Fibroblast of lung (primary cell): ENCODE results near the gene IQSEC3. TPM values are rescaled to one million over a fixed set of nuclear protein-coding genes. Genes with fewer than 3 reads are reported as not detected.
"Not testable (repeated sequence)": the region's sequence is repeated elsewhere in the genome, so short reads cannot be mapped to it uniquely, and the experiment has no call there.

ENCODE experiments used
- DNase-seq, 2 donors: peaks; one replicate each; pipeline versions ENCODE4 v3.0.0 to v3.0.0-alpha.2; 2010; ENCODE audit warnings: low read depth in 2 of 2
- H2AFZ ChIP-seq: 2 replicates; pipeline ENCODE4 v1.5.1; 2012; ENCODE audit warnings: low read length, control low read depth, inconsistent platforms
- H3K27ac ChIP-seq: 2 replicates; pipeline ENCODE4 v1.5.1; 2011; ENCODE audit warnings: low read length, control low read depth; ENCODE audit not compliant: insufficient read depth
- H3K27me3 ChIP-seq: 2 replicates; pipeline ENCODE4 v1.5.1; 2011; ENCODE audit warnings: mild to moderate bottlenecking, low read length; ENCODE audit not compliant: control insufficient read depth, insufficient read depth
- H3K36me3 ChIP-seq: 2 replicates; pipeline ENCODE4 v1.5.1; 2011; ENCODE audit warnings: low read length; ENCODE audit not compliant: control insufficient read depth, insufficient read depth
- H3K4me1 ChIP-seq: 2 replicates; pipeline ENCODE4 v1.5.1; 2011; ENCODE audit warnings: low read length; ENCODE audit not compliant: control insufficient read depth, insufficient read depth; ENCODE audit errors: extremely low read depth
- H3K4me2 ChIP-seq: 2 replicates; pipeline ENCODE4 v1.5.1; 2011; ENCODE audit warnings: low read length, control low read depth; ENCODE audit not compliant: insufficient read depth; ENCODE audit errors: extremely low read depth
- H3K4me3 ChIP-seq, 4 experiments: fragments of 200-600 bp in 1 of 4; sonication (generic) in 1 of 4; replicated peaks in 1 of 4; 2 replicates each; pipeline ENCODE4 v1.5.1; 2011 to 2016; ENCODE audit warnings: low read length in 4 of 4, low read depth in 3 of 4, mild to moderate bottlenecking in 3 of 4, control low read depth in 2 of 4, inconsistent platforms in 1 of 4, mixed read lengths in 1 of 4; ENCODE audit not compliant: insufficient read depth in 1 of 4; ENCODE audit errors: control extremely low read depth in 1 of 4
- H3K79me2 ChIP-seq: 2 replicates; pipeline ENCODE4 v1.5.1; 2012; ENCODE audit warnings: mild to moderate bottlenecking, low read length, inconsistent platforms; ENCODE audit not compliant: control insufficient read depth, insufficient read depth
- H3K9ac ChIP-seq: 2 replicates; pipeline ENCODE4 v1.5.1; 2011; ENCODE audit warnings: mild to moderate bottlenecking, low read length, control low read depth; ENCODE audit not compliant: insufficient read depth
- H3K9me3 ChIP-seq: 2 replicates; pipeline ENCODE4 v1.5.1; 2012; ENCODE audit warnings: low read depth, low read length; ENCODE audit not compliant: control insufficient read depth, insufficient read depth
- H4K20me1 ChIP-seq: 2 replicates; pipeline ENCODE4 v1.5.1; 2011; ENCODE audit warnings: low read length; ENCODE audit not compliant: control insufficient read depth, insufficient read depth; ENCODE audit errors: extremely low read depth
- CTCF ChIP-seq, 2 donors: IDR thresholded peaks in 1 of 2; conservative IDR thresholded peaks in 1 of 2; 1 replicate in 1 of 2; 2 replicates in 1 of 2; pipeline ENCODE4 v1.5.1; 2011 to 2012; ENCODE audit warnings: low read length in 2 of 2, control low read depth in 1 of 2, inconsistent platforms in 1 of 2, low read depth in 1 of 2, mild to moderate bottlenecking in 1 of 2
- EZH2 ChIP-seq: IDR thresholded peaks from 2 replicates; pipeline ENCODE4 v1.5.1; 2012; ENCODE audit warnings: low read length, control low read depth, mild to moderate bottlenecking; ENCODE audit errors: missing control alignments
- polyA plus RNA-seq, 2 donors: library from polyadenylated mRNA; depleted of rRNA in 1 of 2; stranded (reverse) in 1 of 2; unstranded in 1 of 2; fragments of >200 nt; gene quantifications; 2 replicates each; pipeline ENCODE4 v1.2.1, GENCODE V29; 2011 to 2012; ENCODE audit warnings: missing spikeins in 1 of 2
- total RNA-seq: library from RNA; depleted of rRNA; stranded (reverse); fragments of >200 nt; gene quantifications from 2 replicates; pipeline ENCODE4 v1.2.1, GENCODE V29; 2014

IQSEC3 gene
- total and polyA plus RNA-seq, 2 donors (not counting 1 experiment from before 2014, with no cell fraction given) = 0.14 to 1.3 TPM

DNA sequence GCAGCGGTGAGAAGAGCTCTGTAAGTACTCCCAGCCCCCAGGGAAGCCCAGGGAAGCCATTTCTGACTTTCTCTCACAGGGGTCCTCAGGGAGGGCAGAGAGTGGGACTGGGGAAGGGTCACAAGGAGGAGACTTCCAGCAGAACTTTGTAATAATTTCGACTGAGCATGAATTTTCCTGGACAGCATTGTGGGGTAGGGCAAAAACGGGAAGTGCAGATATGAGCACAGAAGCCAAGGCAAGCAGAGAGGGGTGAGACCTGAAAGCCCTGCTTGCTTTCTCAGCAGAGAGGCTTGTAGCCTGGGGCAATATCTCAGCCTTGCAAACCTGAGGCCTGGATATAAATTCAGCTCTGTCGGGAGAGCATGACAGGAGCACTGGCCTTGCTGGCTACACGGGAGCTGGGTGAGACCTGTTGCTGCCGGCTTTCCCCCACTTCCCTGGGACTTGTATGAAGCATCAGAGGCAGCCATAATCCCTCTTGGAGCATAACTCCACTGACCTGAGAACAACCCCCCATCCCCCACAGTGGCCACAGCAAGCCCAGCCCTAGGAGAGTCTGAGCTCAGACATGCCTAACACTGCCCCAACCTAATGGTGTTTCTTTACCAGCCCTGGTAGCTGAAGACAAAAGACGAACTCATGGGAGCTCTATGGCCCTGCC lies 9.8 kb upstream of the IQSEC3 start:
- peaks cover 21% of the 10 kb centered on the region for H3K27me3 ChIP-seq
- no peak overlapping the region for H3K27ac ChIP-seq
- no peak overlapping the region for H3K4me3 ChIP-seq
- no peaks in the 10 kb centered on the region for H3K36me3 ChIP-seq
- H2AFZ ChIP-seq = no peak overlapping the region
- TF ChIP-seq EZH2 (no peak), CTCF (conservative IDR thresholded peaks at IDR 0.05 in 1 of 2, IDR thresholded peaks at IDR 0.05 in 1 of 2; ENCODE audit: low read depth in 1 of 2, low read length in 2 of 2) (no peak)
- H3K79me2 ChIP-seq = no peaks in the 10 kb centered on the region
- no peaks in the 10 kb centered on the region for H4K20me1 ChIP-seq
- no peak overlapping the region for H3K4me2 ChIP-seq
- DNase-seq = no peak
- no peaks in the 10 kb centered on the region for H3K4me1 ChIP-seq
- H3K9ac ChIP-seq = no peak overlapping the region
- H3K9me3 ChIP-seq = no peaks in the 10 kb centered on the region

DNA sequence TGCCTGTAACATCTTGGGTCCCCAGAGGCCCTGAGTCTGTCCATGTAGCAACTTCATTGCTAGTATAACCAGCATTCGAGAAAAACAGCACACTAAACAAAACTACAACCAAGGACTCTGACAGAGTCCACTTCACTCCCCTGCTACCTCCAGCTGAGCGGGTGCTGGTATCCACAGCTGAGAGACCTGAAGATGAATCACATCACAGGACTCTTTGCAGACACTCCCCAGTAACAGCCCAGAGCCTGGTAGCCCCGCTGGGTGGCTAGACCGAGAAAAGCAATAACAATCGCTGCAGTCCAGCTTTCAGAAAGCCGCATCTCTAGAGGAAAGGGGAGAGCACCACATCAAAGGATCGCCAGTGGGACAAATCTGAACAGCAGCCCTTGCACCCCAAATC lies 9.0 kb upstream of the IQSEC3 start:
- Histone ChIP-seq H2AFZ (no peak overlapping the region), H3K27me3 (peaks cover 21% of the 10 kb centered on the region), H3K4me3 (no peak overlapping the region)

DNA sequence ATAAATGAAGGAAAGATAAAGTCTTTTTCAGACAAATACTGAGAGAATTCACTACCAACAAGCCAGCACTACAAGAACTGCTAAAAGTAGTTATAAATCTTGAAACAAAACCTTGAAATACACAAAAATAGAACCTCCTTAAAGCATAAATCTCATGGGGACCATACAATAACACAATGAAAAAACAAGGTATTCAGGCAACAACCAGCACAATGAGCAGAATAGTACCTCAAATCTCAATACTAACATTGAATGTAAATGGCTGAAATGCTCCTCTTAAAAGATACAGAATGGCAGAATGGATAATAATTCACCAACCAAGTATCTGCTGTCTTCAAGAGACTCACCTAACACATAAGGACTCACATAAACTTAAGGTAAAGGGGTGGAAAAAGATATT lies 7.7 kb upstream of the IQSEC3 start:
- no peak overlapping the region for H3K9ac ChIP-seq
- peaks cover 19% of the 10 kb centered on the region for H3K27me3 ChIP-seq
- TF ChIP-seq CTCF (conservative IDR thresholded peaks at IDR 0.05 in 1 of 2, IDR thresholded peaks at IDR 0.05 in 1 of 2; ENCODE audit: low read depth in 1 of 2, low read length in 2 of 2) (no peak), EZH2 (no peak)
- H3K79me2 ChIP-seq = no peaks in the 10 kb centered on the region
- H3K27ac ChIP-seq = no peak overlapping the region
- H3K4me1 ChIP-seq = no peaks in the 10 kb centered on the region
- H3K9me3 ChIP-seq = no peaks in the 10 kb centered on the region
- H3K4me2 ChIP-seq = no peak overlapping the region
- H3K4me3 ChIP-seq = no peak overlapping the region
- no peaks in the 10 kb centered on the region for H3K36me3 ChIP-seq
- H4K20me1 ChIP-seq = no peaks in the 10 kb centered on the region
- no peak for DNase-seq
- H2AFZ ChIP-seq = no peak overlapping the region

More for the DNA sequence above, 9.0 kb upstream of the IQSEC3 start:
- H3K4me1 ChIP-seq = no peaks in the 10 kb centered on the region
- no peak for DNase-seq
- H3K36me3 ChIP-seq = no peaks in the 10 kb centered on the region
- TF ChIP-seq CTCF (conservative IDR thresholded peaks at IDR 0.05 in 1 of 2, IDR thresholded peaks at IDR 0.05 in 1 of 2; ENCODE audit: low read depth in 1 of 2, low read length in 2 of 2) (no peak), EZH2 (no peak)
- no peak overlapping the region for H3K27ac ChIP-seq
- H4K20me1 ChIP-seq = no peaks in the 10 kb centered on the region
- no peak overlapping the region for H3K4me2 ChIP-seq
- no peaks in the 10 kb centered on the region for H3K9me3 ChIP-seq
- no peaks in the 10 kb centered on the region for H3K79me2 ChIP-seq
- H3K9ac ChIP-seq = no peak overlapping the region

- not testable (repeated sequence) for H3K27ac ChIP-seq, DNase-seq, H3K36me3 ChIP-seq, H3K4me3 ChIP-seq, H3K4me1 ChIP-seq, H4K20me1 ChIP-seq, H3K27me3 ChIP-seq, H3K4me2 ChIP-seq, H3K9ac ChIP-seq, H3K79me2 ChIP-seq, H2AFZ ChIP-seq, H3K9me3 ChIP-seq
These were observed 4.7 kb upstream of the IQSEC3 start for GRCh38 chr12:61845-62244.
